Kidney tubule cell (primary cell): ENCODE data around the gene FBXO17.
"Not testable (repeated sequence)": the region's sequence is repeated elsewhere in the genome, so short reads cannot be mapped to it uniquely, and the experiment has no call there.

Source experiments
- DNase-seq: peaks from one replicate; pipeline ENCODE4 v3.0.0-alpha.2; 2018; ENCODE audit warnings: low spot score

FBXO17 gene

GRCh38 chr19:38979812-38980211, 4.3 kb upstream of the FBXO17 start:
- no peak for DNase-seq

- DNase-seq: no peak
Measured at GRCh38 chr19:38978326-38978689, 2.8 kb upstream of the FBXO17 start.

- DNase-seq: peak; percentile 96
Measured at GRCh38 chr19:38977445-38978325, 2.1 kb upstream of the FBXO17 start.

GRCh38 chr19:38975861-38976271, 324 bp upstream of the FBXO17 start:
- DNase-seq: peak; percentile 75

GRCh38 chr19:38974624-38975213, 823 bp downstream of the FBXO17 start:
- DNase-seq: no peak

GRCh38 chr19:38971672-38972071, 3.9 kb downstream of the FBXO17 start:
- DNase-seq: no peak

- DNase-seq: no peak
Measured at GRCh38 chr19:38970664-38971532, 4.6 kb downstream of the FBXO17 start.

- DNase-seq: not testable (repeated sequence)
Measured at GRCh38 chr19:38966149-38966548, 9.4 kb downstream of the FBXO17 start.

GRCh38 chr19:38964738-38965137, 10.8 kb downstream of the FBXO17 start:
- DNase-seq: no peak

GRCh38 chr19:38959618-38960017, 15.9 kb downstream of the FBXO17 start:
- DNase-seq: no peak

- no peak for DNase-seq
Measured at GRCh38 chr19:38958301-38958700, 17.2 kb downstream of the FBXO17 start.

GRCh38 chr19:38956264-38956663, 19.3 kb downstream of the FBXO17 start:
- no peak for DNase-seq

GRCh38 chr19:38953677-38954076, 21.9 kb downstream of the FBXO17 start:
- DNase-seq: no peak

GRCh38 chr19:38952395-38953165, 23.0 kb downstream of the FBXO17 start:
- DNase-seq: peak; percentile 90

GRCh38 chr19:38951187-38951586, 24.4 kb downstream of the FBXO17 start:
- DNase-seq: no peak

- peak; percentile 69 for DNase-seq
Measured at GRCh38 chr19:38949580-38950367, 25.8 kb downstream of the FBXO17 start.

- no peak for DNase-seq
Measured at GRCh38 chr19:38946229-38947010, 29.1 kb downstream of the FBXO17 start.

- DNase-seq: no peak
Measured at GRCh38 chr19:38945562-38946228, 29.8 kb downstream of the FBXO17 start.

- DNase-seq: no peak
Measured at GRCh38 chr19:38944981-38945506, 30.5 kb downstream of the FBXO17 start.
